HCT116 (cell line): Measurements from ENCODE around the gene CAPN10.

Source experiments
- CTCF ChIP-seq, 3 experiments: fragments of 200-600 bp in 1 of 3; sonication (generic) in 1 of 3; IDR thresholded peaks in 2 of 3; conservative IDR thresholded peaks in 1 of 3; 2 replicates each; pipeline ENCODE4 v1.5.1; 2012 to 2017; ENCODE audit warnings: low read depth in 2 of 3, low read length in 2 of 3, antibody characterized with exemption in 1 of 3, borderline replicate concordance in 1 of 3, control low read depth in 1 of 3, mild to moderate bottlenecking in 1 of 3, mixed read lengths in 1 of 3, mixed run types in 1 of 3, moderate library complexity in 1 of 3; ENCODE audit not compliant: insufficient read depth in 1 of 3
- ELF1 ChIP-seq: IDR thresholded peaks from 2 replicates; pipeline ENCODE4 v1.6.1; 2012; ENCODE audit warnings: low read depth, borderline replicate concordance

- TF ChIP-seq CTCF (IDR thresholded peaks at IDR 0.05 in 2 of 3, conservative IDR thresholded peaks at IDR 0.05 in 1 of 3; ENCODE audit: borderline replicate concordance in 1 of 3, insufficient read depth in 1 of 3, low read depth in 2 of 3, low read length in 2 of 3) (no peak), ELF1 (no peak)
Measured at GRCh38 chr2:240615396-240615795, 28.9 kb downstream of the CAPN10 start.
